ENCODE results near the gene RGS7.

Gene RGS7

GRCh38 chr1:241118049-241118448 is 239.0 kb downstream of the RGS7 start:
- H3K36me3 ChIP-seq = no peaks in the 10 kb centered on the region
- no peaks in the 10 kb centered on the region for H3K9me3 ChIP-seq
- DNase-seq = no peak
- H3K4me3 ChIP-seq (ENCODE audit: low read depth, low read length) = no peak overlapping the region
- no peaks in the 10 kb centered on the region for H3K4me1 ChIP-seq
- H3K27me3 ChIP-seq = no peaks in the 10 kb centered on the region
- TF ChIP-seq CTCF (IDR thresholded peaks at IDR 0.05; ENCODE audit: low read depth, low read length) = no peak

GRCh38 chr1:241115784-241116183 is 241.2 kb downstream of the RGS7 start:
- Histone ChIP-seq H3K36me3 (no peaks in the 10 kb centered on the region), H3K27me3 (no peaks in the 10 kb centered on the region), H3K9me3 (no peaks in the 10 kb centered on the region), H3K4me1 (no peaks in the 10 kb centered on the region), H3K4me3 (ENCODE audit: low read depth, low read length) (no peak overlapping the region)
- TF ChIP-seq CTCF (IDR thresholded peaks at IDR 0.05; ENCODE audit: low read depth, low read length) = no peak
- no peak for DNase-seq

GRCh38 chr1:241114699-241115233 is 242.2 kb downstream of the RGS7 start:
- no peak for DNase-seq
- Histone ChIP-seq H3K4me1 (no peaks in the 10 kb centered on the region), H3K9me3 (no peaks in the 10 kb centered on the region), H3K4me3 (ENCODE audit: low read depth, low read length) (no peak overlapping the region), H3K36me3 (no peaks in the 10 kb centered on the region), H3K27me3 (no peaks in the 10 kb centered on the region)
- TF ChIP-seq CTCF (IDR thresholded peaks at IDR 0.05; ENCODE audit: low read depth, low read length) = no peak

- DNase-seq = no peak
- H3K9me3 ChIP-seq = no peaks in the 10 kb centered on the region
- no peaks in the 10 kb centered on the region for H3K4me1 ChIP-seq
- no peak overlapping the region for H3K4me3 ChIP-seq (ENCODE audit: low read depth, low read length)
- TF ChIP-seq CTCF (IDR thresholded peaks at IDR 0.05; ENCODE audit: low read depth, low read length) = no peak
- H3K27me3 ChIP-seq = no peaks in the 10 kb centered on the region
- H3K36me3 ChIP-seq = no peaks in the 10 kb centered on the region
These were observed 243.4 kb downstream of the RGS7 start for GRCh38 chr1:241113557-241113956.

- TF ChIP-seq CTCF (IDR thresholded peaks at IDR 0.05; ENCODE audit: low read depth, low read length) = no peak
- H3K27me3 ChIP-seq = no peaks in the 10 kb centered on the region
- H3K36me3 ChIP-seq = no peaks in the 10 kb centered on the region
- no peaks in the 10 kb centered on the region for H3K4me1 ChIP-seq
- no peak overlapping the region for H3K4me3 ChIP-seq (ENCODE audit: low read depth, low read length)
- DNase-seq = no peak
- H3K9me3 ChIP-seq = no peaks in the 10 kb centered on the region
These were observed 248.0 kb downstream of the RGS7 start for GRCh38 chr1:241109039-241109438.

- Histone ChIP-seq H3K4me1 (no peaks in the 10 kb centered on the region), H3K27me3 (no peaks in the 10 kb centered on the region), H3K36me3 (no peaks in the 10 kb centered on the region), H3K4me3 (ENCODE audit: low read depth, low read length) (no peak overlapping the region), H3K9me3 (no peaks in the 10 kb centered on the region)
- no peak for DNase-seq
- no peak for TF ChIP-seq CTCF (IDR thresholded peaks at IDR 0.05; ENCODE audit: low read depth, low read length)
These were observed 251.9 kb downstream of the RGS7 start for GRCh38 chr1:241105147-241105546.
